Parathyroid adenoma (tissue), 2 donors: ENCODE measurements around the gene SRCAP.

Experiments used
- H2AFZ ChIP-seq: fragments of 300-600 bp; sonication (generic); one replicate; pipeline ENCODE4 v1.7.0; 2017; ENCODE audit warnings: antibody characterized with exemption, mild to moderate bottlenecking
- H3K27ac ChIP-seq: fragments of 300-600 bp; sonication (generic); one replicate; pipeline ENCODE4 v1.7.0; 2017
- H3K27me3 ChIP-seq: fragments of 300-600 bp; sonication (generic); one replicate; pipeline ENCODE4 v1.7.0; 2017; ENCODE audit warnings: low read length; ENCODE audit not compliant: control insufficient read depth, insufficient read depth
- H3K36me3 ChIP-seq: fragments of 300-600 bp; sonication (generic); one replicate; pipeline ENCODE4 v1.7.0; 2017; ENCODE audit warnings: low read length; ENCODE audit not compliant: control insufficient read depth, insufficient read depth
- H3K4me1 ChIP-seq: fragments of 300-600 bp; sonication (generic); one replicate; pipeline ENCODE4 v1.7.0; 2017; ENCODE audit warnings: control low read depth
- H3K4me2 ChIP-seq: fragments of 300-600 bp; sonication (generic); one replicate; pipeline ENCODE4 v1.7.0; 2017; ENCODE audit warnings: low read length
- H3K4me3 ChIP-seq: fragments of 300-600 bp; sonication (generic); one replicate; pipeline ENCODE4 v1.7.0; 2017; ENCODE audit warnings: low read depth, low read length
- H3K79me2 ChIP-seq: fragments of 300-600 bp; sonication (generic); one replicate; pipeline ENCODE4 v1.7.0; 2017; ENCODE audit warnings: control low read depth
- H3K9ac ChIP-seq: fragments of 300-600 bp; sonication (generic); one replicate; pipeline ENCODE4 v1.7.0; 2017; ENCODE audit warnings: mild to moderate bottlenecking
- H3K9me3 ChIP-seq: fragments of 300-600 bp; sonication (generic); one replicate; pipeline ENCODE4 v1.7.0; 2017; ENCODE audit warnings: low read length; ENCODE audit not compliant: control insufficient read depth
- CTCF ChIP-seq: fragments of 300-600 bp; sonication (generic); IDR thresholded peaks from one replicate; pipeline ENCODE4 v1.7.0; 2017; ENCODE audit warnings: antibody characterized with exemption, mild to moderate bottlenecking
- donor health status: primary hyperparathyroidism.

Gene SRCAP

GRCh38 chr16:30775392-30776188, 76.6 kb downstream of the SRCAP start:
- no peaks in the 10 kb centered on the region for H3K27me3 ChIP-seq
- no peaks in the 10 kb centered on the region for H3K79me2 ChIP-seq
- H3K4me1 ChIP-seq, result peaks cover 31% of the 10 kb centered on the region
- H3K9me3 ChIP-seq, result no peaks in the 10 kb centered on the region
- H3K4me3 ChIP-seq, result peak overlapping the region; percentile 69
- H3K36me3 ChIP-seq, result no peaks in the 10 kb centered on the region
- H2AFZ ChIP-seq, result peak overlapping the region; percentile 82
- H3K4me2 ChIP-seq, result peak overlapping the region; percentile 88
- no peak for TF ChIP-seq CTCF
- H3K9ac ChIP-seq, result peak overlapping the region; percentile 16
- peak overlapping the region; percentile 83 for H3K27ac ChIP-seq

GRCh38 chr16:30777591-30778297, 78.8 kb downstream of the SRCAP start:
- peak; percentile 49 for TF ChIP-seq CTCF
- Histone ChIP-seq H3K27ac (peak overlapping the region; percentile 84), H3K79me2 (no peaks in the 10 kb centered on the region), H3K36me3 (no peaks in the 10 kb centered on the region), H3K27me3 (no peaks in the 10 kb centered on the region), H3K9me3 (no peaks in the 10 kb centered on the region), H2AFZ (peak overlapping the region; percentile 5), H3K4me1 (peaks cover 31% of the 10 kb centered on the region), H3K4me2 (peak overlapping the region; percentile 45), H3K4me3 (no peak overlapping the region), H3K9ac (no peak overlapping the region)

GRCh38 chr16:30778549-30779244, 79.7 kb downstream of the SRCAP start:
- Histone ChIP-seq H3K36me3 (no peaks in the 10 kb centered on the region), H3K4me2 (no peak overlapping the region), H3K4me3 (no peak overlapping the region), H3K27ac (peak overlapping the region; percentile 84), H3K79me2 (no peaks in the 10 kb centered on the region), H3K9me3 (no peaks in the 10 kb centered on the region), H3K9ac (no peak overlapping the region), H2AFZ (no peak overlapping the region), H3K4me1 (peaks cover 31% of the 10 kb centered on the region), H3K27me3 (no peaks in the 10 kb centered on the region)
- TF ChIP-seq CTCF, result no peak

- no peaks in the 10 kb centered on the region for H3K79me2 ChIP-seq
- H3K27me3 ChIP-seq, result no peaks in the 10 kb centered on the region
- no peak for TF ChIP-seq CTCF
- no peaks in the 10 kb centered on the region for H3K9me3 ChIP-seq
- no peak overlapping the region for H2AFZ ChIP-seq
- no peaks in the 10 kb centered on the region for H3K36me3 ChIP-seq
- no peak overlapping the region for H3K9ac ChIP-seq
- H3K4me3 ChIP-seq, result no peak overlapping the region
- H3K4me1 ChIP-seq, result peaks cover 31% of the 10 kb centered on the region
- no peak overlapping the region for H3K4me2 ChIP-seq
- peak overlapping the region; percentile 1 for H3K27ac ChIP-seq
Observed at GRCh38 chr16:30779596-30779995, 80.6 kb downstream of the SRCAP start.
